IPS-NIHi11 (cell line): ENCODE results near the gene MDFI.

ENCODE experiments used
- DNase-seq: peaks from one replicate; pipeline ENCODE4 v3.0.0; 2012; ENCODE audit warnings: mixed read lengths, low spot score

Gene MDFI

GRCh38 chr6:41688256-41688965 is 50.1 kb downstream of the MDFI start:
- peak; percentile 24 for DNase-seq

GRCh38 chr6:41689171-41690008 is 51.1 kb downstream of the MDFI start:
- no peak for DNase-seq

GRCh38 chr6:41690541-41691330 is 52.5 kb downstream of the MDFI start:
- no peak for DNase-seq

- DNase-seq, result no peak
Observed at GRCh38 chr6:41691426-41692079, 53.3 kb downstream of the MDFI start.

- DNase-seq, result no peak
Observed at GRCh38 chr6:41692080-41692675, 53.9 kb downstream of the MDFI start.

GRCh38 chr6:41692730-41693129 is 54.5 kb downstream of the MDFI start:
- no peak for DNase-seq

GRCh38 chr6:41693281-41694240 is 55.3 kb downstream of the MDFI start:
- DNase-seq, result no peak

GRCh38 chr6:41694815-41695526 is 56.7 kb downstream of the MDFI start:
- no peak for DNase-seq

- DNase-seq, result no peak
Observed at GRCh38 chr6:41695825-41696224, 57.6 kb downstream of the MDFI start.

GRCh38 chr6:41696788-41697187 is 58.5 kb downstream of the MDFI start:
- no peak for DNase-seq

- DNase-seq, result no peak
Observed at GRCh38 chr6:41697861-41698781, 59.9 kb downstream of the MDFI start.

GRCh38 chr6:41699063-41699462 is 60.8 kb downstream of the MDFI start:
- no peak for DNase-seq

GRCh38 chr6:41700463-41701347 is 62.4 kb downstream of the MDFI start:
- DNase-seq, result no peak

GRCh38 chr6:41702089-41702745 is 63.9 kb downstream of the MDFI start:
- no peak for DNase-seq

GRCh38 chr6:41702771-41703494 is 64.7 kb downstream of the MDFI start:
- no peak for DNase-seq
